CD4-positive, alpha-beta T cell (primary cell): Measurements from ENCODE around the gene RFFL. TPM values are rescaled to one million over a fixed set of nuclear protein-coding genes. Genes with fewer than 3 reads are reported as not detected.

Experiments used
- ATAC-seq: fragments of 200-7000 bp; cut with Tn5 transposase; one replicate; pipeline ENCODE4 v1.10.0; 2022; ENCODE audit warnings: mild to moderate bottlenecking; ENCODE audit not compliant: poor library complexity
- CTCF ChIA-PET: fragments of 350-600 bp; sonication (Branson Sonifier 250); formaldehyde crosslinking; loops from one replicate; lab custom pipeline; 2021; ENCODE audit warnings: antibody characterized with exemption, inconsistent platforms; lab: Charles Lee
- POLR2A ChIA-PET: fragments of 350-600 bp; sonication (Branson Sonifier 250); formaldehyde crosslinking; loops from one replicate; lab custom pipeline; 2021; ENCODE audit warnings: antibody characterized with exemption, inconsistent platforms; lab: Charles Lee
- DNase-seq, 14 experiments: peaks; one replicate each; pipeline ENCODE4 v3.0.0-alpha.2; 2013 to 2020; ENCODE audit warnings: mixed read lengths in 2 of 14
- H3K27ac ChIP-seq, 2 donors: one replicate each; pipeline versions ENCODE4 v1.5.1 to v1.7.0; 2013; ENCODE audit warnings: low read length in 2 of 2, low read depth in 1 of 2, mild to moderate bottlenecking in 1 of 2
- H3K27me3 ChIP-seq, 2 experiments: 1 replicate in 1 of 2; 2 replicates in 1 of 2; pipeline versions ENCODE4 v1.6.1 to v1.7.0; 2013; ENCODE audit warnings: low read length in 2 of 2, control low read depth in 1 of 2, mild to moderate bottlenecking in 1 of 2, moderate library complexity in 1 of 2; ENCODE audit not compliant: insufficient read depth in 2 of 2, control insufficient read depth in 1 of 2
- H3K36me3 ChIP-seq: one replicate; pipeline ENCODE4 v1.6.1; 2013; ENCODE audit warnings: low read length, control low read depth; ENCODE audit not compliant: insufficient read depth
- H3K4me1 ChIP-seq: one replicate; pipeline ENCODE4 v1.6.1; 2013; ENCODE audit warnings: low read length, control low read depth; ENCODE audit not compliant: insufficient read depth
- H3K4me3 ChIP-seq: one replicate; pipeline ENCODE4 v1.5.1; 2013; ENCODE audit warnings: mild to moderate bottlenecking, low read length, moderate library complexity
- H3K9me3 ChIP-seq, 2 experiments: 1 replicate in 1 of 2; 2 replicates in 1 of 2; pipeline versions ENCODE4 v1.6.1 to v1.7.0; 2013; ENCODE audit warnings: low read length in 2 of 2, mild to moderate bottlenecking in 2 of 2, control low read depth in 1 of 2, moderate library complexity in 1 of 2; ENCODE audit not compliant: control insufficient read depth in 1 of 2, insufficient read depth in 1 of 2
- H3K27ac Mint-ChIP-seq: one replicate; pipeline ENCODE4 v1.8.0; 2020; ENCODE audit warnings: mixed read lengths
- H3K27me3 Mint-ChIP-seq: one replicate; pipeline ENCODE4 v1.8.0; 2021; ENCODE audit warnings: mixed read lengths
- H3K36me3 Mint-ChIP-seq: one replicate; pipeline ENCODE4 v1.8.0; 2021; ENCODE audit warnings: low read depth, mixed read lengths
- H3K4me1 Mint-ChIP-seq: one replicate; pipeline ENCODE4 v1.8.0; 2021; ENCODE audit warnings: low read depth, mixed read lengths
- H3K4me3 Mint-ChIP-seq: one replicate; pipeline ENCODE4 v1.8.0; 2020; ENCODE audit warnings: mild to moderate bottlenecking, mixed read lengths
- H3K9me3 Mint-ChIP-seq: one replicate; pipeline ENCODE4 v1.8.0; 2020; ENCODE audit warnings: mixed read lengths
- CTCF ChIP-seq: fragments of 200-600 bp; IDR thresholded peaks from one replicate; pipeline ENCODE4 v1.8.0; 2022; ENCODE audit warnings: antibody characterized with exemption, mild to moderate bottlenecking
- intact Hi-C, 2 experiments: fragments of 100-400 bp; cut with DNase I in 1 of 2; cut with micrococcal nuclease in 1 of 2; formaldehyde crosslinking; loops; one replicate each; pipeline versions ENCODE4 v1.15.1 to v1.9.0; 2023 to 2025; cut with DNase I, micrococcal nuclease
- total RNA-seq, 174 experiments: library from RNA in 2 of 174; stranded (reverse) in 2 of 174; gene quantifications; one replicate each; pipeline ENCODE4 v1.2.3 and lab custom pipeline; 2021 to 2026

RFFL gene
- total RNA-seq, 2 experiments from 2014 or later: 57.8 to 66.1 TPM

- no peak for DNase-seq
- ChIA-PET CTCF (interaction anchor here (2.6 kb wide), 1 partner anchor 22 kb away, joined by 9 read pairs; no protein-coding TSS in a partner anchor), POLR2A (interaction anchor here (0.6 to 3.2 kb wide), 3 partner anchors 10 to 44 kb away, joined by 3 to 31 read pairs (median 4); partner anchors contain the start of gene RFFL)
- no peaks in the 10 kb centered on the region for H3K36me3 ChIP-seq
- H3K9me3 Mint-ChIP-seq: no peaks in the 10 kb centered on the region
- ATAC-seq: no peak
- no peaks in the 10 kb centered on the region for H3K27me3 Mint-ChIP-seq
- H3K36me3 Mint-ChIP-seq: peaks cover 15% of the 10 kb centered on the region
- no peak overlapping the region for H3K4me3 ChIP-seq
- peak overlapping the region; percentile 54 to 76 for H3K27ac ChIP-seq
- H3K4me1 Mint-ChIP-seq: peaks cover 68% of the 10 kb centered on the region
- peak overlapping the region; percentile 11 for H3K4me3 Mint-ChIP-seq
- TF ChIP-seq CTCF: no peak
- intact Hi-C loops: no loop called here
- H3K9me3 ChIP-seq: no peaks in the 10 kb centered on the region
- H3K27me3 ChIP-seq: no peaks in the 10 kb centered on the region
- H3K4me1 ChIP-seq: peaks cover 73% of the 10 kb centered on the region
- peak overlapping the region; percentile 93 for H3K27ac Mint-ChIP-seq
Observed at GRCh38 chr17:35044181-35044580, 19.3 kb downstream of the RFFL start.

- Histone ChIP-seq H3K9me3 (no peaks in the 10 kb centered on the region), H3K4me3 (no peak overlapping the region), H3K27ac (no peak overlapping the region), H3K27me3 (no peaks in the 10 kb centered on the region), H3K4me1 (peaks cover 50% of the 10 kb centered on the region), H3K36me3 (peaks cover 2% of the 10 kb centered on the region)
- ChIA-PET CTCF (interaction anchor here (1.1 to 1.7 kb wide), 4 partner anchors 13 to 77 kb away, joined by 3 to 5 read pairs (median 4); partner anchors contain the start of gene RFFL), POLR2A (interaction anchor here (1.1 to 2.0 kb wide), 3 partner anchors 13 to 41 kb away, joined by 4 to 6 read pairs (median 6); no protein-coding TSS in a partner anchor)
- Mint-ChIP-seq H3K27ac (no peak overlapping the region), H3K4me1 (peaks cover 62% of the 10 kb centered on the region), H3K36me3 (peaks cover 20% of the 10 kb centered on the region), H3K27me3 (no peaks in the 10 kb centered on the region), H3K4me3 (no peak overlapping the region), H3K9me3 (no peaks in the 10 kb centered on the region)
- no peak for TF ChIP-seq CTCF
- DNase-seq (peak in 1 of 14 experiments; percentile 40), ATAC-seq (no peak)
- intact Hi-C loops: loop anchor here in 1 of 2 experiments (2.0 kb wide), 1 partner anchor 17 kb away; no protein-coding TSS in a partner anchor
Observed at GRCh38 chr17:35041390-35041789, 22.1 kb downstream of the RFFL start.

GRCh38 chr17:35038453-35038852 lies 25.1 kb downstream of the RFFL start:
- Histone ChIP-seq H3K36me3 (peaks cover 6% of the 10 kb centered on the region), H3K4me1 (peaks cover 25% of the 10 kb centered on the region), H3K27me3 (no peaks in the 10 kb centered on the region), H3K27ac (no peak overlapping the region), H3K9me3 (no peaks in the 10 kb centered on the region), H3K4me3 (no peak overlapping the region)
- H3K27ac Mint-ChIP-seq: peak overlapping the region; percentile 5
- no peak for TF ChIP-seq CTCF
- no peak overlapping the region for H3K4me3 Mint-ChIP-seq
- H3K36me3 Mint-ChIP-seq: peaks cover 30% of the 10 kb centered on the region
- intact Hi-C loops: no loop called here
- ChIA-PET POLR2A (no interaction called here), CTCF (no interaction called here)
- no peaks in the 10 kb centered on the region for H3K9me3 Mint-ChIP-seq
- peaks cover 35% of the 10 kb centered on the region for H3K4me1 Mint-ChIP-seq
- DNase-seq: no peak
- no peak for ATAC-seq
- H3K27me3 Mint-ChIP-seq: no peaks in the 10 kb centered on the region
